HG03095 (cell line): ENCODE results near the gene ZNF582.

ENCODE experiments used
- ATAC-seq: cut with Tn5 transposase; IDR thresholded peaks from one replicate; pipeline ENCODE4 v1.9.1; 2021; ENCODE audit warnings: moderate library complexity; ENCODE audit not compliant: unreplicated experiment

The ZNF582 gene

GRCh38 chr19:56393119-56394012 is at the start of gene ZNF582:
Gene ZNF582, minus strand, starts transcription at chr19:56393534. Its CDS starts 1,782 bp downstream, at chr19:56391752.
- ATAC-seq: peak; percentile 87

GRCh38 chr19:56441206-56441792 is 48.0 kb upstream of the ZNF582 start:
- ATAC-seq: no peak

GRCh38 chr19:56423985-56424353 is 30.6 kb upstream of the ZNF582 start:
- ATAC-seq: no peak

GRCh38 chr19:56423276-56423984 is 30.1 kb upstream of the ZNF582 start:
- ATAC-seq: no peak

- no peak for ATAC-seq
Measured at GRCh38 chr19:56405062-56405461, 11.7 kb upstream of the ZNF582 start.

GRCh38 chr19:56404705-56405056 is 11.3 kb upstream of the ZNF582 start:
- no peak for ATAC-seq

- ATAC-seq: peak; percentile 79
Measured at GRCh38 chr19:56403764-56404704, 10.7 kb upstream of the ZNF582 start, which contains the start of gene ZNF583. Gene ZNF583, plus strand, starts transcription at chr19:56404332. Its CDS starts 2,783 bp downstream, at chr19:56407115.

- ATAC-seq: no peak
Measured at GRCh38 chr19:56403261-56403660, 9.9 kb upstream of the ZNF582 start.

GRCh38 chr19:56400485-56400884 is 7.2 kb upstream of the ZNF582 start:
- ATAC-seq: no peak

GRCh38 chr19:56398809-56399208 is 5.5 kb upstream of the ZNF582 start:
- ATAC-seq: no peak

GRCh38 chr19:56383826-56384605 is 9.3 kb downstream of the ZNF582 start:
- no peak for ATAC-seq

GRCh38 chr19:56377105-56377924 is 16.0 kb downstream of the ZNF582 start:
- ATAC-seq: no peak

GRCh38 chr19:56372281-56372680 is 21.1 kb downstream of the ZNF582 start:
- ATAC-seq: no peak

- no peak for ATAC-seq
Measured at GRCh38 chr19:56369886-56370676, 23.3 kb downstream of the ZNF582 start.

- ATAC-seq: no peak
Measured at GRCh38 chr19:56367829-56368711, 25.3 kb downstream of the ZNF582 start.

- ATAC-seq: no peak
Measured at GRCh38 chr19:56360841-56361240, 32.5 kb downstream of the ZNF582 start.

- no peak for ATAC-seq
Measured at GRCh38 chr19:56356944-56357343, 36.4 kb downstream of the ZNF582 start.
